Epithelial cell of prostate (primary cell): ENCODE data around the gene PRSS48.
A peak's percentile ranks its signal among the peaks of the same experiment; 100 is the strongest.
"Not testable (repeated sequence)": the region's sequence is repeated elsewhere in the genome, so short reads cannot be mapped to it uniquely, and the experiment has no call there.

Experiments used
- DNase-seq: peaks from one replicate; pipeline ENCODE4 v3.0.0-alpha.2; 2011; ENCODE audit warnings: low read depth, low spot score
- H3K27ac ChIP-seq: fragments of 450-650 bp; 2 replicates; pipeline ENCODE4 v1.5.1; 2017; ENCODE audit warnings: mild to moderate bottlenecking

PRSS48 gene

GRCh38 chr4:151314479-151314878 is 37.5 kb downstream of the PRSS48 start:
- DNase-seq, result no peak
- peak overlapping the region; percentile 64 for H3K27ac ChIP-seq

DNA sequence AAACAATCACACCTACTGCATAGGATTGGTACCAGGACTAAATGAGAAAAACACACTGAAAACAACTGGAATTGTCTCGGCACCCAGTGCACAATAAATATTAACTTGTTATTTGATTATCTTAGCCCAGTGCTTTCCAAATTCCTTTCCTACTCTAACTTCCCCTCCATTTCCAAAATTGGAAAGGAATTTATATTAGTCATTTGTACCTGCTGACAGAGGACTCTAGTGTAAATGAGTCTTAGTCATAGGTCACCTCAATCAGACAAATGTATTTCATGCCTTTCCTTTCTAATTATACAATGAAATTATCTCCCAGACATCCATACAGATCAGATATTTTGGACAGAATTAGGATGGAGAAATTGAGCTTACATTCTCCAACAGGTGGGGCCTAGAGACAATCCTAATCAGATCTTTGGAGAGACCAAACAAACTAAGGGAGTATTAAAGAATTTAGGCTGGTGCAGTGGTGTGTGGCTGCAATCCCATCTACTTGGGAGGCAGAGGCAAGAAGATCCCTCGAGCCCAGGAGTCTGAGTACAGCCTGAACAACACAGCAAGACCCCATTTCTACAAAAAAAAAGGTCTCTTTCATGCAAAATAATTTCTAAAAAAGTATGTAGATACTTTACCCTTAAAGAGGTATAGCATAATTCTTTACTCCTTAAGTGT is 38.4 kb downstream of the PRSS48 start:
- no peak for DNase-seq
- H3K27ac ChIP-seq, result peak overlapping the region; percentile 64

GRCh38 chr4:151316645-151317044 is 39.7 kb downstream of the PRSS48 start:
- no peak for DNase-seq
- no peak overlapping the region for H3K27ac ChIP-seq

DNA sequence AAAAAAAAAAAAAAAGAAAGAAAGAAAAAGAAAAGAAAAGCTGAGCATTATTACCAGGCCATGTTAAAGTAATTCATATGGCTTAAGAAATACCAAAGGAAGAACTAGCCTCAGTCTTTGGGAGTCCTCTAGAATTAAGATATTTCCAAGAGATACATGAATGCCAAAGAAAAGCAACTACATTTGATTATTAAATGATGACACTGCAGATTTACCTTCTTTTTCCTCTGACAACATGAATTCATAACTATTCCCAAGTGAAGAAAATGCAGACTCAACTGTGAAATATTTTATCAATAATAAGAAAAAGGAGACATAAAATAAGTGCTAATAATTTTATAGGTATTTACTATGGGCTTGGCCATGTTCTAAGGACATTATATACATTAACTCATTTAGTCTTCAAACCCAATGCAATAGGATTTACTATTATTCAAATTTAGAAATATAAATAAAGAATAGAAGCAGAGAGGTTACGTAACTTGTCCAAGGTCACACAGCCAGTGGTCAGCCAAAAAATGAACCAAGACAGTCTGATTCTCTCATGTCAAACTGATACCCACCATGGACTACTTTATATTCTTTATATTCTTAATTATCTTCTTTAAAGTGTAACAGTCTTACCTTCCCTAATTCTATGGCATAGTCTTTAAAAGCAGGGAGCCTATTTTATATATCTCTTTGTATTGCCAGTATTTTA is 41.5 kb downstream of the PRSS48 start:
- DNase-seq, result no peak

DNA sequence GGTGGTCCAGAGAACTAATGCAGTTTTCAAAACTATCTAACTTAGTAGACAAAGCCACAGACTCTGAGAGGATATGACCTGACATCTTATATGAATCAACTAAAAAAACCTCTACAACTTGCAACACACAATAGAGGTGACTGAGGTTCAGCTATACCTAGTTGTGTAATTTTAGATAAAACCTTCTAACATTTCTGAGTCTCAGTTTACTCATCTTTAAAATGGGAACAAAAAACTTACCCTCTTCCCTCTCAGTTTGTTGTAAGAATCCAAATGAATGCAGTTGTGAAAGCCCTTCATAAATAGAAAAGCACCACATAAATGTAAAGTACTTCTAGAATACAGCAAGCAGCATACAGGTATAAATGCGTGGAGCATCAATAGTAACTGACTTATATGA is 42.5 kb downstream of the PRSS48 start:
- H3K27ac ChIP-seq, result no peak overlapping the region
- DNase-seq, result no peak

More for the DNA sequence above, 41.5 kb downstream of the PRSS48 start:
- H3K27ac ChIP-seq, result no peak overlapping the region

DNA sequence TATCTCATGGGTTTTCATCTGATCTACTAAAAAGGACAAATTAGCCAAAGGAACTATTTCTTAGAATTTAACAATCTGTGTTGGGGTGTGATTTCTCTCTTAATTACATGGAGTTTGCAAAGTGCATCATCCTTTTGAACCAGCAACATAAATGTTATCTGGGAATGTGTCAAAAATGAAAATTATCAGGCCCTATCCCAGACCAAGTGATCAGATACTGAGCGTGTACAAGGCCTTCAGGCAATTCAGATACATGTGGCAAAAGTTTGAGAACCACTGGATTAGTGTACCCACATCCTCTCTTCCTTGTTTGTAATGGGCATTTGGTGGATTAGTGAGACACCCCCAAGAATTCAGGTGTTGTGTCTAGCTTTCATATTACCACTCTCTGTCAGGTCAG is 44.6 kb downstream of the PRSS48 start:
- no peak for DNase-seq
- H3K27ac ChIP-seq, result no peak overlapping the region

DNA sequence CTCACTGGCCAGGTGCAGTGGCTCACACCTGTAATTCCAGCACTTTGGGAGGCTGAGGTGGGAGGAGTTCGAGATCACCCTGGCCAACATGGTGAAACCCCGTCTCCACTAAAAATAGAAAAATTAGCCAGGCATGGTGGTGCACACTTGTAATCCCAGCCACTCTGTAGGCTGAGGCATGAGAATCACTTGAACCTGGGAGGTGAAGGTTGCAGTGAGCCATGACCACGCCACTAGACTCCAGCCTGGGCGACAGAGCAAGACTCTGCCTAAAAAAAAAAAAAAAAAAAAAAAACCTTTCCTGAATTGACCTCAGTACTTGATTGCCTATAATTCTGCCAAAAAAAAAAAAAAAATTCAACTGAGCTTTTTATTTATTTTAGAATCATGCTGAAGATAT is 45.2 kb downstream of the PRSS48 start:
- H3K27ac ChIP-seq, result peak overlapping the region; percentile 91
- not testable (repeated sequence) for DNase-seq

- peak overlapping the region; percentile 91 for H3K27ac ChIP-seq
- no peak for DNase-seq
Observed at GRCh38 chr4:151322570-151322969, 45.6 kb downstream of the PRSS48 start.

GRCh38 chr4:151323667-151324066 is 46.7 kb downstream of the PRSS48 start:
- H3K27ac ChIP-seq, result peak overlapping the region; percentile 91
- no peak for DNase-seq

GRCh38 chr4:151324124-151324751 is 47.3 kb downstream of the PRSS48 start:
- no peak for DNase-seq
- peak overlapping the region; percentile 91 for H3K27ac ChIP-seq

DNA sequence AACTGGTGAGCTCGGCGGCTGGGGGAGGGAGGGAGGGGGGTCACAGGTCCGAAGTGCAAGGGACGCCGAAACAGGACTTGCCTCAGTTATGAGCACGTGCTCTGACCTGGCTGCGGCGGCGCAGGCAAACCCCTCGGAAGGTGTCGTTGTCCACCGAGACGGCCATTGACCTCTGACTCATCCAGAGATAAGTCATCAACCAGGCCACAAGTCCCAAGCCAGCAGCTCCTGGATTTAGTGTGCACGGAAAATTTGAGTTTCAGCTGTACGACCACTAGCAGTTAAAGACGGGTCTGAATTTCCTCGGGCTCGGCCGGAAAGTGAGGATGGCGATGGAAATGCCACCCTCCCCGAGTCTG is 47.8 kb downstream of the PRSS48 start:
- H3K27ac ChIP-seq, result peak overlapping the region; percentile 91
- no peak for DNase-seq

DNA sequence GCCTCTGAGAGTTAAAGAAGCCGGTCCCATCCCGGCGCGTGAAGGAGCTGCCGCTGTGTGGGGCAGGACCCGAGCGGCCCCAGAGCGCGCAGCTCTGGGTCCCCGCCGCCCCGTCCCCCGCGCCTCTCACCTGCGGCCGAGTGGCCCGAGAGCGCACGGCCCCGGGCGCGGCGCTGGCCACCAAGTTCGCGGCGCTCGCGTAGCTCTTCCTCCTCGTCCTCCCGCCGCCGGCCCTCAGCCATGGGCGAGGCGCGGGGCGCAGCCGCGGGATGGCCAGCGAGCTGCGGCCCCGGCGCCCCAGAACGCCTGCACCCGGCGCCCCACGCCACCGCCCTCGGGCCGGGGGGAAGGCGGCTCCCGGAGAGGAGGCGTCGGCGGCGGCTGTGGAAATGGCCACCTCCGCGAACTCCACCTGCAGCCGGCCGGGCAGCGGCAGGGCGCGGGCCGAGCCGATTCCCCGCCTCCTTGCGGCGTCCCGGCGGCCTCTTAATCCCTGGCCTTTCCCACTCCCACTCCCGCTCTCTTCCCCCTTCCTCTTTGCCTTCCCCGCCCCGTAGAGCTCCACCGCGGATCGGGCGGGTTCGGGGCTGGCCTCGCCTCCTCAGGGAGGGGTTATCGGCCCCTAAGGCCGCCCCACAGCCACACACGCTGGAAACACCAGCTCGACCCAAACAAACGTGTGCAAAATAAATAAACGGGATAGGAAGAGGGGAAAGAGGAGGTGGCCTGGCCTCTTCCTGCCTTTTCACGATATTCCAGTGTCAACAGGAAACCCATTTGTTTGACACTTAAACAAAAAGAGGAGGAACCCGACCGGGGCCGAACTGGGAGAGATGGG is 48.4 kb downstream of the PRSS48 start, which contains the start of gene SH3D19:
Gene SH3D19, minus strand, starts transcription at position 495 of the 838 bp plus-strand sequence. Its CDS starts 253 bp downstream, at position 242.
- DNase-seq, result no peak
- H3K27ac ChIP-seq, result peak within 1 kb of the TSS; percentile 91

- H3K27ac ChIP-seq, result peak overlapping the region; percentile 91
- no peak for DNase-seq
Observed at GRCh38 chr4:151325949-151326246, 48.9 kb downstream of the PRSS48 start.

DNA sequence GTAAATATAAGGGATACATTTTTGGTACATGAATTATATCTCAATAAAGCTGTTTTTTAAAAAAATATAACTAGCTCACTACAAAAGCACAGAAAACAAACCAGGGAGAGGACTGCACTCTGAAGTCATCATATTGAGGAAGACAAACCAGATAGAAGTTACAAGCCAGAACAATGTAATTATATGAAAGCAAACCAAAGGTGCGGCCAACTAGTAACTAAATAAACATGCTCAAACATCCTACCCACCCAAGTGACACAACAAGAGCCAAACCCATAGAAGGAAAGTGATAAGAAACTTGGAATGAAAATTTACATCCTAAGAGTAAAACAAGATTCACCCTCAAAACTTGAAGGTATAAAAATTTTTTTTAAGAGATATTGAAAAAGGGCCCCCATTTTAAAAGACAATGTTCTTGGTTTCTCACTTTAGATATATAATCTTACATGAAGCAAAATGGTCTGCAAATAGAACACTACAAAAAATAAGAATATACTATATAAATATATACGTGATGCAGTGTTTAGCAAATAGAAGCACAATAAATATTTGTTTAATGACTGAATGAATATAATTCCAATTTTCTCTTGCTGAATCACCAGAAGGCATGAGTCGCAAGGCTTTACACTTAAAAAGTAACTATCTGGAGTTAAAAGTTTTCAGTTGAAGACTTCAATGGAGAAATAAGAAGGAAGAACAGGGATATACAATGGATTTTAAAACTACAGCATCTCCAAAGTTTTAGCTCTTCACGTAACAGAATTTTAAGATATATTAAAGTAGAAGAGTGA is 52.5 kb downstream of the PRSS48 start:
- H3K27ac ChIP-seq, result peak overlapping the region; percentile 88
- DNase-seq, result peak; percentile 60

- DNase-seq, result peak; percentile 58
- H3K27ac ChIP-seq, result peak overlapping the region; percentile 88
Observed at GRCh38 chr4:151331276-151332042, 54.5 kb downstream of the PRSS48 start.

- DNase-seq, result no peak
Observed at GRCh38 chr4:151339467-151339866, 62.5 kb downstream of the PRSS48 start.

GRCh38 chr4:151340751-151341385 is 63.9 kb downstream of the PRSS48 start:
- no peak for DNase-seq

More at GRCh38 chr4:151339467-151339866, 62.5 kb downstream of the PRSS48 start:
- H3K27ac ChIP-seq, result no peak overlapping the region

More at GRCh38 chr4:151340751-151341385, 63.9 kb downstream of the PRSS48 start:
- no peak overlapping the region for H3K27ac ChIP-seq
